Upper lobe of left lung (tissue), 6 donors: ENCODE results near the gene GLRX5. TPM values are rescaled to one million over a fixed set of nuclear protein-coding genes. Genes with fewer than 3 reads are reported as not detected.

Experiments
- ATAC-seq, 2 donors: fragments of 200-7000 bp; cut with Tn5 transposase; one replicate each; pipeline ENCODE4 v1.9.1; 2022; ENCODE audit warnings: mild to moderate bottlenecking in 2 of 2, moderate library complexity in 2 of 2; ENCODE audit not compliant: low FRiP score in 2 of 2
- DNase-seq, 2 donors: peaks; one replicate each; pipeline ENCODE4 v3.0.0-alpha.2; 2019 to 2020
- H3K27ac ChIP-seq, 4 donors: fragments of 200-600 bp; sonication (generic); one replicate each; pipeline ENCODE4 v1.5.1; 2016 to 2019
- H3K27me3 ChIP-seq, 4 donors: fragments of 200-600 bp; sonication (generic); one replicate each; pipeline ENCODE4 v1.5.1; 2017 to 2019
- H3K36me3 ChIP-seq, 4 donors: fragments of 200-600 bp; sonication (generic); one replicate each; pipeline ENCODE4 v1.5.1; 2016 to 2019
- H3K4me1 ChIP-seq, 4 donors: fragments of 200-600 bp; sonication (generic); one replicate each; pipeline ENCODE4 v1.5.1; 2018 to 2019
- H3K4me3 ChIP-seq, 4 donors: fragments of 200-600 bp; sonication (generic); one replicate each; pipeline ENCODE4 v1.5.1; 2017 to 2019; ENCODE audit warnings: mild to moderate bottlenecking in 2 of 4, moderate library complexity in 1 of 4
- H3K9me3 ChIP-seq, 4 donors: fragments of 200-600 bp; sonication (generic); one replicate each; pipeline ENCODE4 v1.5.1; 2018 to 2019
- CTCF ChIP-seq, 6 experiments: fragments of 450-650 bp in 4 of 6; fragments of 200-600 bp in 2 of 6; sonication (generic) in 2 of 6; IDR thresholded peaks; one replicate each; pipeline ENCODE4 v1.5.1; 2016 to 2019; ENCODE audit warnings: antibody characterized with exemption in 6 of 6
- EP300 ChIP-seq, 4 donors: sonication (generic); formaldehyde crosslinking; IDR thresholded peaks; one replicate each; pipeline ENCODE4 v1.5.1; 2017; ENCODE audit warnings: antibody characterized with exemption in 4 of 4, control low read depth in 2 of 4
- POLR2A ChIP-seq, 4 donors: fragments of 450-650 bp; IDR thresholded peaks; one replicate each; pipeline ENCODE4 v1.5.1; 2016 to 2017; ENCODE audit warnings: antibody characterized with exemption in 4 of 4, mild to moderate bottlenecking in 2 of 4
- POLR2AphosphoS5 ChIP-seq, 2 donors: sonication (generic); formaldehyde crosslinking; IDR thresholded peaks; one replicate each; pipeline ENCODE4 v1.5.1; 2017; ENCODE audit warnings: antibody characterized with exemption in 2 of 2
- WGBS, 2 donors: methylation state at CpG; one replicate each; pipeline ENCODE4 v1.1.5; 2017 to 2018; 5-methylcytosine and 5-hydroxymethylcytosine counted together
- total RNA-seq, 6 donors: library from RNA; depleted of rRNA in 4 of 6; stranded (reverse); fragments of >200 nt in 4 of 6; gene quantifications; one replicate each; pipeline versions ENCODE4 v1.1.0 to v1.2.1, GENCODE V29; 2016 to 2021
- donor health status: DM: no; HTN: no; CAD: no; lungs with moderate emphysema.
- donor health status: DM: no; HTN: yes; CAD: no; lungs with severe emphysema.

Gene GLRX5
- total RNA-seq, 6 donors from 2014 or later: 12.6 to 34.8 (median 25.0) TPM

GRCh38 chr14:95530473-95531276, 4.2 kb upstream of the GLRX5 start:
- Histone ChIP-seq H3K9me3 (no peaks in the 10 kb centered on the region), H3K27ac (peak overlapping the region in 2 of 4 donors; percentile 18 to 59), H3K4me1 (peaks cover 49 to 62% (median 56%) of the 10 kb centered on the region in 4 donors), H3K36me3 (peaks cover 0 to 3% (median 0%) of the 10 kb centered on the region in 4 donors), H3K4me3 (no peak overlapping the region), H3K27me3 (no peaks in the 10 kb centered on the region)
- TF ChIP-seq CTCF (IDR thresholded peaks at IDR 0.05): no peak
- peak in 1 of 2 donors; percentile 12 for TF ChIP-seq POLR2AphosphoS5 (IDR thresholded peaks at IDR 0.05)
- DNase-seq (no peak), ATAC-seq (no peak)
- 77 to 80% methylated on average over 13 of the region's 13 CpGs for WGBS, 2 donors

- TF ChIP-seq EP300 (IDR thresholded peaks at IDR 0.05) (no peak), POLR2AphosphoS5 (IDR thresholded peaks at IDR 0.05) (no peak), CTCF (IDR thresholded peaks at IDR 0.05) (no peak), POLR2A (IDR thresholded peaks at IDR 0.05) (no peak)
- no peak for ATAC-seq
- DNase-seq: no peak
- no peak overlapping the region for H3K4me3 ChIP-seq
- H3K4me1 ChIP-seq: peaks cover 50 to 65% (median 58%) of the 10 kb centered on the region in 4 donors
- WGBS, 2 donors: 26 to 36% methylated on average over 3 of the region's 3 CpGs
- H3K27me3 ChIP-seq: no peaks in the 10 kb centered on the region
- H3K36me3 ChIP-seq: peaks cover 0 to 3% (median 0%) of the 10 kb centered on the region in 4 donors
- peak overlapping the region in 2 of 4 donors; percentile 15 to 16 for H3K27ac ChIP-seq
- no peaks in the 10 kb centered on the region for H3K9me3 ChIP-seq
Observed at GRCh38 chr14:95531473-95531872, 3.4 kb upstream of the GLRX5 start.

GRCh38 chr14:95531969-95532368, 2.9 kb upstream of the GLRX5 start:
- Histone ChIP-seq H3K27me3 (no peaks in the 10 kb centered on the region), H3K4me3 (no peak overlapping the region), H3K36me3 (peaks cover 0 to 3% (median 0%) of the 10 kb centered on the region in 4 donors), H3K9me3 (no peaks in the 10 kb centered on the region), H3K4me1 (peaks cover 48 to 65% (median 58%) of the 10 kb centered on the region in 4 donors), H3K27ac (no peak overlapping the region)
- DNase-seq (no peak), ATAC-seq (no peak)
- TF ChIP-seq EP300 (IDR thresholded peaks at IDR 0.05) (no peak), POLR2AphosphoS5 (IDR thresholded peaks at IDR 0.05) (no peak), CTCF (IDR thresholded peaks at IDR 0.05) (no peak), POLR2A (IDR thresholded peaks at IDR 0.05) (no peak)
- 48 to 51% methylated on average over 3 of the region's 3 CpGs for WGBS, 2 donors

- TF ChIP-seq POLR2AphosphoS5 (IDR thresholded peaks at IDR 0.05) (no peak), POLR2A (IDR thresholded peaks at IDR 0.05) (no peak), CTCF (IDR thresholded peaks at IDR 0.05) (no peak)
Observed at GRCh38 chr14:95533391-95533821, 1.4 kb upstream of the GLRX5 start.

More at GRCh38 chr14:95533391-95533821, 1.4 kb upstream of the GLRX5 start:
- H3K4me1 ChIP-seq: peaks cover 49 to 66% (median 64%) of the 10 kb centered on the region in 4 donors
- DNase-seq: no peak
- H3K36me3 ChIP-seq: peaks cover 0 to 3% (median 0%) of the 10 kb centered on the region in 4 donors
- WGBS, 2 donors: 6 to 17% methylated on average over 9 to 10 of the region's 10 CpGs
- no peaks in the 10 kb centered on the region for H3K27me3 ChIP-seq
- H3K9me3 ChIP-seq: no peaks in the 10 kb centered on the region
- ATAC-seq: no peak
- peak overlapping the region; percentile 85 to 100 (median 88) for H3K4me3 ChIP-seq
- peak overlapping the region; percentile 81 to 90 (median 84) for H3K27ac ChIP-seq
